AG08395 (cell line): Measurements from ENCODE around the gene IL4.

Experiments used
- DNase-seq: peaks from one replicate; pipeline ENCODE4 v3.0.0; 2012; ENCODE audit warnings: mixed read lengths, low spot score

Gene IL4

GRCh38 chr5:132658381-132659302 lies 15.1 kb upstream of the IL4 start:
- no peak for DNase-seq

- DNase-seq: no peak
These were observed 13.9 kb upstream of the IL4 start for GRCh38 chr5:132659598-132660493.

GRCh38 chr5:132661231-132662003 lies 12.4 kb upstream of the IL4 start:
- DNase-seq: no peak

GRCh38 chr5:132662004-132662401 lies 11.8 kb upstream of the IL4 start:
- no peak for DNase-seq

- no peak for DNase-seq
These were observed 10.6 kb upstream of the IL4 start for GRCh38 chr5:132662925-132663770.

GRCh38 chr5:132663771-132664695 lies 9.8 kb upstream of the IL4 start:
- DNase-seq: no peak

- DNase-seq: no peak
These were observed 9.0 kb upstream of the IL4 start for GRCh38 chr5:132664696-132665209.

- no peak for DNase-seq
These were observed 8.2 kb upstream of the IL4 start for GRCh38 chr5:132665574-132666080.

- no peak for DNase-seq
These were observed 7.3 kb upstream of the IL4 start for GRCh38 chr5:132666310-132667123.

GRCh38 chr5:132667309-132667708 lies 6.5 kb upstream of the IL4 start:
- no peak for DNase-seq

GRCh38 chr5:132667761-132668705 lies 5.8 kb upstream of the IL4 start:
- DNase-seq: no peak

- DNase-seq: no peak
These were observed 4.9 kb upstream of the IL4 start for GRCh38 chr5:132668706-132669454.

- DNase-seq: no peak
These were observed 4.4 kb upstream of the IL4 start for GRCh38 chr5:132669455-132669820.

- no peak for DNase-seq
These were observed 3.6 kb upstream of the IL4 start for GRCh38 chr5:132669966-132670882.

- DNase-seq: no peak
These were observed 2.8 kb upstream of the IL4 start for GRCh38 chr5:132671000-132671399.

- no peak for DNase-seq
These were observed 301 bp upstream of the IL4 start for GRCh38 chr5:132673488-132673887.
